HEK293T (cell line): Measurements from ENCODE around the gene WDR90.

Source experiments
- CTCF ChIA-PET: fragments of 350-600 bp; formaldehyde crosslinking; extraction: SDS; loops from one replicate; lab custom pipeline; 2021; ENCODE audit warnings: antibody characterized with exemption, inconsistent platforms; lab: Yijun Ruan, JAX
- POLR2A ChIA-PET: fragments of 350-600 bp; formaldehyde crosslinking; extraction: SDS; loops from one replicate; lab custom pipeline; 2020; ENCODE audit warnings: antibody characterized with exemption, inconsistent platforms; lab: Yijun Ruan, JAX
- DNase-seq: peaks from one replicate; pipeline ENCODE4 v3.0.0; 2012; ENCODE audit warnings: mixed read lengths; ENCODE audit errors: extremely low spot score
- ARNT ChIP-seq: fragments of 450-650 bp; IDR thresholded peaks from 2 replicates; pipeline ENCODE4 v1.6.1; 2017; ENCODE audit warnings: mild to moderate bottlenecking
- BHLHE40 ChIP-seq: fragments of 450-650 bp; IDR thresholded peaks from 2 replicates; pipeline ENCODE4 v1.6.1; 2016; ENCODE audit warnings: mild to moderate bottlenecking, moderate library complexity, borderline replicate concordance
- CTBP1 ChIP-seq: fragments of 450-650 bp; IDR thresholded peaks from 2 replicates; pipeline ENCODE4 v1.6.1; 2016; ENCODE audit warnings: borderline replicate concordance
- ELF4 ChIP-seq: fragments of 450-650 bp; IDR thresholded peaks from 2 replicates; pipeline ENCODE4 v1.6.1; 2017; ENCODE audit warnings: antibody characterized with exemption
- FOXA1 ChIP-seq: fragments of 450-650 bp; IDR thresholded peaks from 2 replicates; pipeline ENCODE4 v1.6.1; 2016; ENCODE audit warnings: mild to moderate bottlenecking
- FOXK2 ChIP-seq: fragments of 450-650 bp; IDR thresholded peaks from 2 replicates; pipeline ENCODE4 v1.6.1; 2016; ENCODE audit warnings: mild to moderate bottlenecking
- FOXM1 ChIP-seq: fragments of 450-650 bp; IDR thresholded peaks from 2 replicates; pipeline ENCODE4 v1.6.1; 2017; ENCODE audit warnings: mild to moderate bottlenecking, borderline replicate concordance
- HDGF ChIP-seq: fragments of 450-650 bp; IDR thresholded peaks from 2 replicates; pipeline ENCODE4 v1.6.1; 2017; ENCODE audit warnings: antibody characterized with exemption, borderline replicate concordance
- L3MBTL2 ChIP-seq: fragments of 450-650 bp; conservative IDR thresholded peaks from 2 replicates; pipeline ENCODE4 v1.6.1; 2016; ENCODE audit warnings: mild to moderate bottlenecking
- LEF1 ChIP-seq: fragments of 450-650 bp; IDR thresholded peaks from 2 replicates; pipeline ENCODE4 v1.6.1; 2017; ENCODE audit warnings: mild to moderate bottlenecking, borderline replicate concordance
- NFRKB ChIP-seq: fragments of 450-650 bp; IDR thresholded peaks from 2 replicates; pipeline ENCODE4 v1.6.1; 2016; ENCODE audit warnings: mild to moderate bottlenecking, moderate library complexity
- SP1 ChIP-seq: fragments of 450-650 bp; IDR thresholded peaks from 2 replicates; pipeline ENCODE4 v1.6.1; 2017
- SUZ12 ChIP-seq: fragments of 450-650 bp; IDR thresholded peaks from 2 replicates; pipeline ENCODE4 v1.6.1; 2016; ENCODE audit warnings: mild to moderate bottlenecking
- TARDBP ChIP-seq: fragments of 450-650 bp; IDR thresholded peaks from 2 replicates; pipeline ENCODE4 v1.6.1; 2016
- ZNF384 ChIP-seq: fragments of 450-650 bp; IDR thresholded peaks from 2 replicates; pipeline ENCODE4 v1.6.1; 2016
- TF ChIP-seq, protein P1 (sequence below): fragments of 450-650 bp; IDR thresholded peaks from 2 replicates; pipeline ENCODE4 v1.6.1; 2016

Gene WDR90

DNA sequence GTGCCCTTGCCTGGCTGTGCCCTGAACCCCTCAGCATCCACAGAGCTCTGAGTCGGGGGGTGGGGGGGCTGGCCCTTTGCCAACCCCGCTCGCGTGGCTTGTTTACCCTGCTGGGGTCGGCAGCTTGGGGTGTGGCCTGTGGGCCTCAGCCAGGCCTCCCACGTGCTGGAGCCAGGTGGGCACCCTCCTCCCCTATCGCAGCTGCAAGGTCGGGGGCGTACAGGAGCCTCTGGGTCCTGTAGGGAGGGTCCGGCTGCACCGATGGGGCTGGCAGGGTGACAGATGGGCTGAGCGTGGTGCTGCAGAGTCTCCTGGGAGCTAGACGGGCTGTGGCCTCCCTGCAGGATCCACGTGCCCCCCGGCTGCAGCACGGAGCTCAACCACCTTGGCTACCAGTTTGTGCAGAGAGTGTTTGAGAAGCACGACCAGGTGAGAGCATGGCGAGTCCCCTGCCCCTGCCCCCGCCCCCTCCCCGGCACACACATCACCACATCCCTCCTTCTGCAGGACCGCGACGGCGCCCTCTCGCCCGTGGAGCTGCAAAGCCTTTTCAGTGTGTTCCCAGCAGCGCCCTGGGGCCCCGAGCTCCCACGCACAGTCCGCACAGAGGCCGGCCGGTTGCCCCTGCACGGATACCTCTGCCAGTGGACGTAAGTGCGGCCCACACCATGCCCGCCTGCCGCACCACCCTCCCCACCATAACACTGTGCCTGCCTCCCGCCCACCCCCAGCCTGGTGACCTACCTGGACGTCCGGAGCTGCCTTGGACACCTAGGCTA, 22.4 kb downstream of the WDR90 start:
- TF ChIP-seq SP1 (no peak), LEF1 (no peak), HDGF (no peak), TARDBP (no peak), L3MBTL2 (no peak), NFRKB (no peak), ZNF384 (no peak), BHLHE40 (no peak), CTBP1 (no peak), SUZ12 (no peak), FOXA1 (no peak), ARNT (no peak)
- TF ChIP-seq, protein P1, sequence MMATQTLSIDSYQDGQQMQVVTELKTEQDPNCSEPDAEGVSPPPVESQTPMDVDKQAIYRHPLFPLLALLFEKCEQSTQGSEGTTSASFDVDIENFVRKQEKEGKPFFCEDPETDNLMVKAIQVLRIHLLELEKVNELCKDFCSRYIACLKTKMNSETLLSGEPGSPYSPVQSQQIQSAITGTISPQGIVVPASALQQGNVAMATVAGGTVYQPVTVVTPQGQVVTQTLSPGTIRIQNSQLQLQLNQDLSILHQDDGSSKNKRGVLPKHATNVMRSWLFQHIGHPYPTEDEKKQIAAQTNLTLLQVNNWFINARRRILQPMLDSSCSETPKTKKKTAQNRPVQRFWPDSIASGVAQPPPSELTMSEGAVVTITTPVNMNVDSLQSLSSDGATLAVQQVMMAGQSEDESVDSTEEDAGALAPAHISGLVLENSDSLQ, result no peak
- ChIA-PET CTCF (no interaction called here), POLR2A (interaction anchor here (1.1 to 2.1 kb wide), 2 partner anchors 10 to 24 kb away, joined by 3 to 9 read pairs; partner anchors contain the start of gene STUB1)
- no peak for DNase-seq

DNA sequence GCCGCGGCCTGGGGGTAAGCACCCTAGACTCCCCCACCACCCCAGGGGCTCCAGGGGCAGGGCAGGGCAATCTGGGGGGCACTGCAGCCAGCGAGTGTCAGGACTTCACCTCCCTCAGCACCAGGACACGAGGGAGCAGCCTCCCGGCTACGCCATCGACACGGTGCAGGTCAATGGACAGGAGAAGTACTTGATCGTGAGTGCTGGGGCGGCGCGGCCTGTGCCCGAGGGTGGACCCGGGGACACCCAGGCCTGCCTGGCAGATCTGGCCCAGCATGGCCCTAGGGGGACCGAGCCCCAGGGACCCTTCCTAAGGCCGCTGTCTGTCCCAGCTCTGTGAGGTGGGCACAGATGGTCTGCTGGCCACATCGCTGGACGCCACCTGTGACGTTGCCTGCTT, 23.2 kb downstream of the WDR90 start:
- CTCF ChIA-PET, result no interaction called here
- POLR2A ChIA-PET, result interaction anchor here (2.1 kb wide), 1 partner anchor 9 kb away, joined by 9 read pairs; the partner anchor contains the start of gene STUB1
- TF ChIP-seq TARDBP (no peak), ELF4 (no peak), ZNF384 (no peak), FOXK2 (no peak), L3MBTL2 (no peak), ARNT (no peak), FOXA1 (no peak), LEF1 (no peak), BHLHE40 (no peak)

DNA sequence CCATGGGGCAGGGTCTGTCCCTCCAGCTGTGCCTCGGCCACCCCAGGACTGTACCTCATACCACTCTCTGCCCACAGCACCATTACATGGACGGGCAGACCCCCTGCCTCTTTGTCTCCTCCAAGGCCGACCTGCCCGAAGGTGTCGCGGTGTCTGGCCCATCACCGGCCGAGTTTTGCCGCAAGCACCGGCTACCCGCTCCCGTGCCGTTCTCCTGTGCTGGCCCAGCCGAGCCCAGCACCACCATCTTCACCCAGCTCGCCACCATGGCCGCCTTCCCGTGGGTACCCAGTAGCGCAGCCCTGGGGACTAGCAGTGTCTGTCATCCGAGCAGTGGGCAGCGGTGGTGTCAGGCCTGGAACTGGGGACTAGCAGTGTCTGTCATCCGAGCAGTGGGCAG, 23.7 kb downstream of the WDR90 start:
- DNase-seq, result no peak
- CTCF ChIA-PET, result no interaction called here
- POLR2A ChIA-PET, result interaction anchor here (0.6 to 2.1 kb wide), 5 partner anchors 8 to 289 kb away, joined by 3 to 9 read pairs (median 3); partner anchors contain the start of gene STUB1
- no peak for TF ChIP-seq NFRKB
- TF ChIP-seq TARDBP, result no peak
- TF ChIP-seq, protein P1, result no peak
- no peak for TF ChIP-seq LEF1
- no peak for TF ChIP-seq L3MBTL2
- TF ChIP-seq HDGF, result no peak
- TF ChIP-seq BHLHE40, result no peak
- TF ChIP-seq SP1, result no peak
- no peak for TF ChIP-seq ZNF384
- TF ChIP-seq ELF4, result no peak
- TF ChIP-seq CTBP1, result no peak
- TF ChIP-seq ARNT, result no peak
- TF ChIP-seq FOXM1, result no peak
- no peak for TF ChIP-seq FOXK2
- TF ChIP-seq FOXA1, result no peak
- no peak for TF ChIP-seq SUZ12

More for the DNA sequence above, 23.2 kb downstream of the WDR90 start:
- no peak for DNase-seq

DNA sequence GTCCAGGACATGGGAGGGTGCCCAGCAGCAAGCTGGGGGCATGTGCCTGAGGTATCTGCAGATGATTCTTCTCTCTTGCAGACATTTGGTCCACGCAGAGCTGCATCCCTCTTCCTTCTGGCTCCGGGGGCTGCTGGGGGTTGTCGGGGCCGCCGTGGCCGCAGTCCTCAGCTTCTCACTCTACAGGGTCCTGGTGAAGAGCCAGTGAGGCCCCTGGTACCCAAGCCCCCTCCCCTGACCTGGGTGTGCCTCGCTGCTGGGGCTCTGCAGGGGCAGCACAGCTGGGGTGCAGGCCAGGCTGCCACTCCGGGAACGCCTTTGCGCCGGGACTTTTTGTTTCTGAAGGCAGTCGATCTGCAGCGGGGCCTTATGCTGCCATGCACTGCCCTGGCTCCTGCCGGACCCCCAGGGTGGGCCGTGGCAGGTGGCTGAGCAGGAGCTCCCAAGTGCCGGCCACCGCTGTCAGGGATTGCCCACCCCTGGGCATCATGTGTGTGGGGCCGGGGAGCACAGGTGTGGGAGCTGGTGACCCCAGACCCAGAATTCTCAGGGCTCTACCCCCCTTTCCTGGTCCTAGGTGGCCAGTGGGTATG, 24.3 kb downstream of the WDR90 start:
- CTCF ChIA-PET, result no interaction called here
- DNase-seq, result no peak
- TF ChIP-seq, protein P1, result no peak
- TF ChIP-seq FOXK2 (no peak), L3MBTL2 (no peak), FOXM1 (no peak), NFRKB (no peak), FOXA1 (no peak), ARNT (no peak), ELF4 (no peak), ZNF384 (no peak), CTBP1 (no peak), SUZ12 (no peak), SP1 (no peak), HDGF (no peak), BHLHE40 (no peak)
- POLR2A ChIA-PET, result interaction anchor here (0.6 to 2.1 kb wide), 5 partner anchors 8 to 289 kb away, joined by 3 to 9 read pairs (median 3); partner anchors contain the start of gene STUB1

DNA sequence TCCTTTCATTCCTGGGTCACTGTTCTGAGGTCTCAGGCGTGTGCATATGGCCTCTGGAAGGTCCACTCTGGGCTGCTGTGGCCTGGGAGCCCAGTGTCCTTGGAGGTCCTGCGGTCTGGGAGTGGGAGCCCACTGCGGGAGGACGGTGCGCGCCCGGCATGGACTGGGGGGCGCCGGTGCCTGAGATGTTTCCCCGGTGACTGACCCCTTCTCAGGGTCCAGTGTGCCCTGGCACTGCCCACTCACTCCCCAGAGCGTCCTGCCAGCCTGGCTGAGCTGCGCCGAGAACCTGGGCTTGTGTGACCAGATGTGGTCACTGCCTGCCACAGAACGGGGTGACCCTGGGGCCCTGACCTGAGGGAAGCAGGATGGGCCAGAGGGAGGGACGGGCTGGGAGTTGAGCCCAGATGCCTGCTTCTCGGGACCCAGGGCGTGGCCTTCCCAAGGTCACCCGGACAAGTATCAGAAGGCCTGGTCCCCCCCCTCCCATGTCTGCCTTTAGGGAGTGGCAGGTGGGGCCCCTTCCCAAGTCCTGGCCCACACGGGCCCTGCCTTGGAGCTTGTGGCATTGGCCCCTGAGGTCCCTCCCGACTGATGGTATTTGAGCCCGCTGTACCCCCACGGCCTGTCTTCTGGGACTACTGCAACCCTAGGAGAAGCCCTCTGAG, 25.2 kb downstream of the WDR90 start:
- TF ChIP-seq FOXM1 (no peak), BHLHE40 (no peak), LEF1 (no peak), FOXA1 (no peak), NFRKB (no peak), TARDBP (no peak), ELF4 (no peak), CTBP1 (no peak), ARNT (no peak), SUZ12 (no peak), L3MBTL2 (no peak)
- TF ChIP-seq, protein P1, result no peak
- no peak for DNase-seq
- ChIA-PET POLR2A (interaction anchor here (0.6 to 2.2 kb wide), 2 partner anchors 10 to 15 kb away, joined by 3 to 6 read pairs; partner anchors contain the start of gene JMJD8), CTCF (no interaction called here)
